Transverse colon (tissue), 4 donors: ENCODE data around the gene OMP.

ENCODE experiments used
- POLR2AphosphoS5 ChIP-seq, 3 donors: sonication (generic); formaldehyde crosslinking; IDR thresholded peaks; one replicate each; pipeline ENCODE4 v1.6.1; 2016; ENCODE audit warnings: antibody characterized with exemption in 3 of 3
- TF ChIP-seq, protein P1 (sequence below), 5 experiments: fragments of 200-600 bp in 3 of 5; fragments of 450-650 bp in 2 of 5; sonication (generic) in 3 of 5; IDR thresholded peaks; 1 replicate in 2 of 5; 2 replicates in 3 of 5; pipeline ENCODE4 v1.5.1; 2016 to 2017; ENCODE audit warnings: antibody characterized with exemption in 5 of 5, inconsistent platforms in 3 of 5, mild to moderate bottlenecking in 2 of 5, moderate library complexity in 1 of 5

DNA sequence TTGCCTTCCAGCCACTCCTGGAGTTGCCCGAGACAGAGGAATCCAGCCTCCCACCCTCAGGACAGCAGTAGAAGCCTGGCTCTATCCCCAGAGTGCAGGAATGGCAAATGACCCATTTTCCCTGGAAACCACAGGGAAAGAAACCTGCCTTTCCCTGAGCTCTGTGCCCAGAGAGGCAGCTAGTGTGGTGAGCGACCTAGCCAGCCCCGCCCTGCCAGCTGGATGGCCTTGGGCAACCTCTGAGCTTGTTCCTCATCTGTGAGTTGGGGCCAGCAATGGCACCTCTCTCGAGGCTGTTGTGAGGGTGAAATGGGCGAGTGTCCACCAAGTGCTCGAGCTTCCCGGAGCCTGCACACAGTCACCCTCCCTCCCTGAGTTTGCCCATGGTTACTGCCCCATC, 3.7 kb downstream of the OMP start:
- TF ChIP-seq POLR2AphosphoS5 (IDR thresholded peaks at IDR 0.05) = no peak
- TF ChIP-seq, protein P1, sequence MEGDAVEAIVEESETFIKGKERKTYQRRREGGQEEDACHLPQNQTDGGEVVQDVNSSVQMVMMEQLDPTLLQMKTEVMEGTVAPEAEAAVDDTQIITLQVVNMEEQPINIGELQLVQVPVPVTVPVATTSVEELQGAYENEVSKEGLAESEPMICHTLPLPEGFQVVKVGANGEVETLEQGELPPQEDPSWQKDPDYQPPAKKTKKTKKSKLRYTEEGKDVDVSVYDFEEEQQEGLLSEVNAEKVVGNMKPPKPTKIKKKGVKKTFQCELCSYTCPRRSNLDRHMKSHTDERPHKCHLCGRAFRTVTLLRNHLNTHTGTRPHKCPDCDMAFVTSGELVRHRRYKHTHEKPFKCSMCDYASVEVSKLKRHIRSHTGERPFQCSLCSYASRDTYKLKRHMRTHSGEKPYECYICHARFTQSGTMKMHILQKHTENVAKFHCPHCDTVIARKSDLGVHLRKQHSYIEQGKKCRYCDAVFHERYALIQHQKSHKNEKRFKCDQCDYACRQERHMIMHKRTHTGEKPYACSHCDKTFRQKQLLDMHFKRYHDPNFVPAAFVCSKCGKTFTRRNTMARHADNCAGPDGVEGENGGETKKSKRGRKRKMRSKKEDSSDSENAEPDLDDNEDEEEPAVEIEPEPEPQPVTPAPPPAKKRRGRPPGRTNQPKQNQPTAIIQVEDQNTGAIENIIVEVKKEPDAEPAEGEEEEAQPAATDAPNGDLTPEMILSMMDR (IDR thresholded peaks at IDR 0.05) = no peak
